ENCODE data around the gene CYP19A1. TPM values are rescaled to one million over a fixed set of nuclear protein-coding genes. Genes with fewer than 3 reads are reported as not detected.

Gene CYP19A1
- polyA plus RNA-seq, 1 donor = 8.3 TPM

- peak; percentile 90 to 92 for DNase-seq
- no CpG with 5 or more reads among the region's 10 CpGs for WGBS (ENCODE audit: insufficient coverage, low lambda C conversion rate)
- H3K27ac ChIP-seq (ENCODE audit: low read length) = peak overlapping the region; percentile 85
- no peaks in the 10 kb centered on the region for H3K27me3 ChIP-seq (ENCODE audit: control insufficient read depth, insufficient read depth, low read length)
- H3K9me3 ChIP-seq (ENCODE audit: control insufficient read depth, low read depth, low read length) = no peaks in the 10 kb centered on the region
- no peaks in the 10 kb centered on the region for H3K36me3 ChIP-seq (ENCODE audit: control insufficient read depth, insufficient read depth, low read length)
- no peak overlapping the region for H3K4me3 ChIP-seq (ENCODE audit: low read length)
- H3K4me1 ChIP-seq (ENCODE audit: control insufficient read depth, insufficient read depth, low read length) = peaks cover 44% of the 10 kb centered on the region
Measured at GRCh38 chr15:51314391-51315337, 23.7 kb downstream of the CYP19A1 start.

DNA sequence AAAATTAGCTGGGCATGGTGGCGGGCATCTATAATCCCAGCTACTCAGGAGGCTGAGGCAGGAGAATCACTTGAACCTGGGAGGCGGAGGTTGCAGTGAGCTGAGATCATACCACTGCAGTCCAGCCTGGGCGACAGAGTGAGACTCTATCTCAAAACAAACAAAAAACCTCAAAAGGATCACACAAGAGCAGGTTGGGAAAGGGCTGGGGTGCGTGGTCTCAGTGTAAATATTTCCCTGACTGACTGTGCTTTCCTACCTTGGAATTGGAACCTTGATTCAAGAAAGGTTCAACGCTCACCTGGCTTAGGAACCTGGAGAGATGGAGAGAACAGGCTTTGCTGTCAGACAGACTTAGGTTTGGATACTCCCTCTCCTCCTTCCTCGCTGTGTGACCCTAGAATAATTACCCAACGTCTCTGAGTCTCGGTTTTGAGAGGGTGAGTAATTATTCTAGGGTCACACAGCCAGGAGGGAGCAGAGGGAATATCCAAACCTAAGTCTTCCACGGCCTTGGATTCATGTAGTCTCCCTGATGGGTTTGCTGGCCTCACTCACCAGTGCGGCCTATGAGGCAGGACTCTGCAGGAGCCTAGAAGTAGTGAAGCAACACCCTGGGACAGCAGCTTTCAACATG lies 24.6 kb downstream of the CYP19A1 start:
- peak overlapping the region; percentile 85 for H3K27ac ChIP-seq (ENCODE audit: low read length)
- no peaks in the 10 kb centered on the region for H3K9me3 ChIP-seq (ENCODE audit: control insufficient read depth, low read depth, low read length)
- H3K27me3 ChIP-seq (ENCODE audit: control insufficient read depth, insufficient read depth, low read length) = no peaks in the 10 kb centered on the region
- H3K4me1 ChIP-seq (ENCODE audit: control insufficient read depth, insufficient read depth, low read length) = peaks cover 40% of the 10 kb centered on the region
- DNase-seq = no peak
- no peaks in the 10 kb centered on the region for H3K36me3 ChIP-seq (ENCODE audit: control insufficient read depth, insufficient read depth, low read length)
- WGBS (ENCODE audit: insufficient coverage, low lambda C conversion rate) = no CpG with 5 or more reads among the region's 10 CpGs
- H3K4me3 ChIP-seq (ENCODE audit: low read length) = no peak overlapping the region

GRCh38 chr15:51313074-51313393 lies 25.4 kb downstream of the CYP19A1 start:
- Histone ChIP-seq H3K27ac (ENCODE audit: low read length) (no peak overlapping the region), H3K9me3 (ENCODE audit: control insufficient read depth, low read depth, low read length) (no peaks in the 10 kb centered on the region), H3K36me3 (ENCODE audit: control insufficient read depth, insufficient read depth, low read length) (no peaks in the 10 kb centered on the region), H3K27me3 (ENCODE audit: control insufficient read depth, insufficient read depth, low read length) (no peaks in the 10 kb centered on the region), H3K4me1 (ENCODE audit: control insufficient read depth, insufficient read depth, low read length) (peaks cover 40% of the 10 kb centered on the region), H3K4me3 (ENCODE audit: low read length) (no peak overlapping the region)
- DNase-seq = no peak

DNA sequence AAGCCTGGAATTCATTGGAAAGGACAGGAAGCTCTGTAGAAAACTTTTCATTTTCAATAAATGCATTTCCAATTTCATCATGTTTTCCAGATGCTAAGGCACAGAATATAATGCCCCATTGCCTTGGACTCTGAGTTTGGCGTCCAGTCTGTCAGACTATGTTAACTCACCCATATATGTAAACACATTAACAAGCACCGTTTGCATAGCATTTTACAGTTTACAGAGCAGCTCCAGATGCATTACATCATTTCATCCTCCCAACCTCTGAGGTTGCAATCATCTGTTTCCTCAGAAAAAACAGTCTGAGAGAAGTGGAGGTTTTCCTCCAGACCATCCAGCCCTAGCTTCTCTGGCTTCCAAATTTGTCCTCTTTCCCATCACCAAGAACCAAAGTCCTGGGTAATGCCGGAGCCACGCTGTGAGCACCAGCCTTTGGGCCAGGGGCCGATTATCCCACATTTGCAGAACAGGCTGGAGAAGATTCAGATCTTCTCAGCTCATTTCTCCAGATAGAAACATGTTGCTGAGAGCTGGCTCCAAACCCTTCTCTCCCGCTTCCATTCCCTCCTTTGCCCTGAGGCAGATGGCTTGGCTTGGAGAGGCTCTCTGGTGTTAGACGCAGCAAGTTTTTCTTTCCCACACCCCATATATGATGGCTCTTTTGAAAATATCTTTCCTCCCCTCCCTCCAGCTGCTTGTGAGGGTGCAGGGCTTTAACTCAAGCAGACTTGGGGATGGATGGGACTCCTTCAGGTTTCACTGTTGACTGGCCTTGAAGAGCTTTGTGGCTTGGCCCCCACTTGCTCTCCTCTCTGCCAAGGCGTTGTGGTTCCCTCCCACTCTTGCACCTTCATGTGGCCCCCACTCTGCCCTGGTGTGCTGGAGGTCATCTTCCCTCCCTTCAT lies 26.0 kb downstream of the CYP19A1 start:
- Histone ChIP-seq H3K27me3 (ENCODE audit: control insufficient read depth, insufficient read depth, low read length) (no peaks in the 10 kb centered on the region), H3K27ac (ENCODE audit: low read length) (peak overlapping the region; percentile 59), H3K4me1 (ENCODE audit: control insufficient read depth, insufficient read depth, low read length) (peaks cover 38% of the 10 kb centered on the region), H3K9me3 (ENCODE audit: control insufficient read depth, low read depth, low read length) (no peaks in the 10 kb centered on the region), H3K36me3 (ENCODE audit: control insufficient read depth, insufficient read depth, low read length) (no peaks in the 10 kb centered on the region), H3K4me3 (ENCODE audit: low read length) (no peak overlapping the region)
- DNase-seq = peak in 1 of 2 donors; percentile 38
- 100% methylated on average over 1 of the region's 8 CpGs for WGBS (ENCODE audit: insufficient coverage, low lambda C conversion rate)

- peak overlapping the region; percentile 59 for H3K27ac ChIP-seq (ENCODE audit: low read length)
- no peak overlapping the region for H3K4me3 ChIP-seq (ENCODE audit: low read length)
- H3K9me3 ChIP-seq (ENCODE audit: control insufficient read depth, low read depth, low read length) = no peaks in the 10 kb centered on the region
- peak; percentile 71 to 88 for DNase-seq
- H3K27me3 ChIP-seq (ENCODE audit: control insufficient read depth, insufficient read depth, low read length) = no peaks in the 10 kb centered on the region
- peaks cover 36% of the 10 kb centered on the region for H3K4me1 ChIP-seq (ENCODE audit: control insufficient read depth, insufficient read depth, low read length)
- WGBS (ENCODE audit: insufficient coverage, low lambda C conversion rate) = 17% methylated on average over 1 of the region's 2 CpGs
- H3K36me3 ChIP-seq (ENCODE audit: control insufficient read depth, insufficient read depth, low read length) = no peaks in the 10 kb centered on the region
Measured at GRCh38 chr15:51311510-51311909, 26.9 kb downstream of the CYP19A1 start.

DNA sequence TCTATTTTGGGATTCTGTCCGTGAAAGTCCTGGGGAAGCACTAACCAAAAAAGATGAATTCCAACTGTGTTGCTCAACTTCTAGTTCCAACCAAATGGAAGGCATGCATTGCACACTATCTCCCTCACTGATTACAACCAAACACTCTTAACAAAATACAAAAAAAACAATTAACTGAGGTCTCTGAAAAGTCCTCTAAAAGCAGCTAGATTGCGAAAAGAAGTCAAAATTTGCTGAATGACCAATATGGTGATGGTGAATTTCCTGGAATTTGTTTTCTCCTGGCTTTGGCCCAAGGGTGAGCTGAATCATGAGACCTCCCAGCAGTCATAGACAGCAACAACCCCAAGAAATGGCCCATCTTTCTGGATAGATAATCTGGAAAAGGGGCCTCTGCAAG lies 28.3 kb downstream of the CYP19A1 start:
- Histone ChIP-seq H3K36me3 (ENCODE audit: control insufficient read depth, insufficient read depth, low read length) (no peaks in the 10 kb centered on the region), H3K27ac (ENCODE audit: low read length) (no peak overlapping the region), H3K4me3 (ENCODE audit: low read length) (no peak overlapping the region), H3K9me3 (ENCODE audit: control insufficient read depth, low read depth, low read length) (no peaks in the 10 kb centered on the region), H3K4me1 (ENCODE audit: control insufficient read depth, insufficient read depth, low read length) (peaks cover 26% of the 10 kb centered on the region), H3K27me3 (ENCODE audit: control insufficient read depth, insufficient read depth, low read length) (no peaks in the 10 kb centered on the region)
- no CpG with 5 or more reads among the region's 2 CpGs for WGBS (ENCODE audit: insufficient coverage, low lambda C conversion rate)
- DNase-seq = no peak

- H3K4me3 ChIP-seq (ENCODE audit: low read length) = no peak overlapping the region
- no peaks in the 10 kb centered on the region for H3K36me3 ChIP-seq (ENCODE audit: control insufficient read depth, insufficient read depth, low read length)
- no peak for DNase-seq
- no CpG with 5 or more reads among the region's 3 CpGs for WGBS (ENCODE audit: insufficient coverage, low lambda C conversion rate)
- H3K4me1 ChIP-seq (ENCODE audit: control insufficient read depth, insufficient read depth, low read length) = peaks cover 25% of the 10 kb centered on the region
- H3K27ac ChIP-seq (ENCODE audit: low read length) = no peak overlapping the region
- H3K27me3 ChIP-seq (ENCODE audit: control insufficient read depth, insufficient read depth, low read length) = no peaks in the 10 kb centered on the region
- H3K9me3 ChIP-seq (ENCODE audit: control insufficient read depth, low read depth, low read length) = no peaks in the 10 kb centered on the region
Measured at GRCh38 chr15:51307811-51308210, 30.6 kb downstream of the CYP19A1 start.

DNA sequence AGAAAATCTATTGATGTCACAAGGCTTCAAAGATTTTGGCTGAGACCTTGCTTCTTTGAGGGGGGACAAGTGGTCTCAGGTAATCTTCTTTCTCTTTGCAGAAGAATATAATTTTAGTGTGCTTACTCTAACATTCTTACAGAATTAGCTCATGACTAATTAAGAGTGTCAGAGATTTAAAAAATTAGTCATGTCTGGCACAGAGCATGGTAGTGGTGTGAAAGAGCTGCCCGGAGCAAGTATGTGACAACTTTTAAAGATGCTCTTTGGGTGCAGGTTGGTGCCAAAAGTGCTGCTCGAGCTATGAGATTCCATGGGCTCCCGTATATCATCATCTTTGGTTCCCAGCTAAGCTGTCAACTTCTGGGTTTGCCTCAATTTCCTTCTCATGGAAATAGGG lies 31.1 kb downstream of the CYP19A1 start:
- no CpG with 5 or more reads among the region's 3 CpGs for WGBS (ENCODE audit: insufficient coverage, low lambda C conversion rate)
- Histone ChIP-seq H3K27ac (ENCODE audit: low read length) (no peak overlapping the region), H3K9me3 (ENCODE audit: control insufficient read depth, low read depth, low read length) (no peaks in the 10 kb centered on the region), H3K4me3 (ENCODE audit: low read length) (no peak overlapping the region), H3K27me3 (ENCODE audit: control insufficient read depth, insufficient read depth, low read length) (no peaks in the 10 kb centered on the region), H3K36me3 (ENCODE audit: control insufficient read depth, insufficient read depth, low read length) (no peaks in the 10 kb centered on the region), H3K4me1 (ENCODE audit: control insufficient read depth, insufficient read depth, low read length) (peaks cover 20% of the 10 kb centered on the region)
- no peak for DNase-seq

DNA sequence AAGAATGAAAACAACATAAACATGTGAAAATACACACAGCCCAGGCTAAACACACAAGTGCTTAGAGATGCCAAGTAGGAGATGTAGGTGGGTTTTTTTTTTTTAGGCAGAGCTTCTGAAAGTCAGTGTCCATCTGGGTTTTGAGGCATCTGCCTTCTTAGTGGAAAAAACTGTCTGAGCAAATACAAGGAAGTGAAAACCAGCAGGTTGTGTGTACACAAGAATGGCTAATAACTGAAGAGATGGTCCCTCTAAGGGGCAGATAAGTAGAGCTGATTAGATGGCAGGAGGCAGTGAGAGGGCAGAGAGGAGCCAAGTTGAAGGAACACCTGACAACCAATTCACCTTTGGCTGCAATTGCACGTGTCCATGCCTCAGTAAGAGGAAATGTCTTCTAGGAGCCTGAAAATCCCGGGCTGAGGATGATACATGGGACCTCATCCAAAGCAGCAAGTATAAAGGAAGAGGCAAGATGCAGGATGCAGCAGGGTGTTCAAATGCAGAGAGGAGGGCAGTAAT lies 34.9 kb downstream of the CYP19A1 start:
- H3K36me3 ChIP-seq (ENCODE audit: control insufficient read depth, insufficient read depth, low read length) = no peaks in the 10 kb centered on the region
- H3K4me3 ChIP-seq (ENCODE audit: low read length) = no peak overlapping the region
- peaks cover 14% of the 10 kb centered on the region for H3K4me1 ChIP-seq (ENCODE audit: control insufficient read depth, insufficient read depth, low read length)
- H3K27ac ChIP-seq (ENCODE audit: low read length) = peak overlapping the region; percentile 59
- WGBS (ENCODE audit: insufficient coverage, low lambda C conversion rate) = 38% methylated on average over 1 of the region's 2 CpGs
- H3K27me3 ChIP-seq (ENCODE audit: control insufficient read depth, insufficient read depth, low read length) = no peaks in the 10 kb centered on the region
- H3K9me3 ChIP-seq (ENCODE audit: control insufficient read depth, low read depth, low read length) = no peaks in the 10 kb centered on the region
- DNase-seq = peak; percentile 61 to 79

- H3K27ac ChIP-seq (ENCODE audit: low read length) = no peak overlapping the region
- no peaks in the 10 kb centered on the region for H3K9me3 ChIP-seq (ENCODE audit: control insufficient read depth, low read depth, low read length)
- no peak for DNase-seq
- H3K36me3 ChIP-seq (ENCODE audit: control insufficient read depth, insufficient read depth, low read length) = no peaks in the 10 kb centered on the region
- no peaks in the 10 kb centered on the region for H3K27me3 ChIP-seq (ENCODE audit: control insufficient read depth, insufficient read depth, low read length)
- no peak overlapping the region for H3K4me3 ChIP-seq (ENCODE audit: low read length)
- peaks cover 14% of the 10 kb centered on the region for H3K4me1 ChIP-seq (ENCODE audit: control insufficient read depth, insufficient read depth, low read length)
- no CpG with 5 or more reads among the region's 6 CpGs for WGBS (ENCODE audit: insufficient coverage, low lambda C conversion rate)
Measured at GRCh38 chr15:51302480-51302879, 35.9 kb downstream of the CYP19A1 start.
